GM08714 (cell line): Measurements from ENCODE around the gene IL1B.

Source experiments
- H3K4me3 ChIP-seq: fragments of 200-500 bp; sonication (Bioruptor generic); 2 replicates; pipeline ENCODE4 v1.5.1; 2014; ENCODE audit warnings: mild to moderate bottlenecking, low read length, inconsistent platforms
- ZNF274 ChIP-seq: IDR thresholded peaks from 2 replicates; pipeline ENCODE4 v1.6.1; 2012; ENCODE audit warnings: mild to moderate bottlenecking, low read depth, low read length

The IL1B gene

GRCh38 chr2:112811841-112812306 lies 24.7 kb downstream of the IL1B start:
- TF ChIP-seq ZNF274: no peak
- H3K4me3 ChIP-seq: no peak overlapping the region

GRCh38 chr2:112811276-112811831 lies 25.2 kb downstream of the IL1B start:
- no peak overlapping the region for H3K4me3 ChIP-seq
- TF ChIP-seq ZNF274: no peak

DNA sequence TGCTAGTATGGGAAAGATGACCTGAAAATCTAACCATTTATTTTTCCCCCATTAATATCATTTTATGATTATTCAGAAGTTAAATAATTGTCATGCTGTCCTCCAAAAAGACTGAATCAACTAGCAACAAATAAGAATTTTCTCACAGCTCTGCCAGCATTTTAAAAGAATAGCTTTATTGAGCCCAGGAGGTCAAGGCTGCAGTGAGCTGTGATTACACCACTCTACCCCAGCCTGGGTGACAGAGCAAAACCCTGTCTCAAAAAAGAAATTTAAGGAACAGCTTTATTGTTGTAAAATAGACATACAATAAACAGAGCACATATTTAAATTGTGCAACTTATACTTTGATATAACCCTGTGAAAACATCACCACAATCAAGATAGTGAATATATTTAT lies 27.5 kb downstream of the IL1B start:
- no peak for TF ChIP-seq ZNF274
- no peak overlapping the region for H3K4me3 ChIP-seq

GRCh38 chr2:112807233-112807807 lies 29.3 kb downstream of the IL1B start:
- H3K4me3 ChIP-seq: no peak overlapping the region
- no peak for TF ChIP-seq ZNF274

GRCh38 chr2:112805542-112805941 lies 31.0 kb downstream of the IL1B start:
- H3K4me3 ChIP-seq: no peak overlapping the region
- no peak for TF ChIP-seq ZNF274

- TF ChIP-seq ZNF274: no peak
- H3K4me3 ChIP-seq: no peak overlapping the region
These were observed 32.7 kb downstream of the IL1B start for GRCh38 chr2:112803691-112804521.

GRCh38 chr2:112800881-112801583 lies 35.5 kb downstream of the IL1B start:
- no peak overlapping the region for H3K4me3 ChIP-seq
- TF ChIP-seq ZNF274: no peak

DNA sequence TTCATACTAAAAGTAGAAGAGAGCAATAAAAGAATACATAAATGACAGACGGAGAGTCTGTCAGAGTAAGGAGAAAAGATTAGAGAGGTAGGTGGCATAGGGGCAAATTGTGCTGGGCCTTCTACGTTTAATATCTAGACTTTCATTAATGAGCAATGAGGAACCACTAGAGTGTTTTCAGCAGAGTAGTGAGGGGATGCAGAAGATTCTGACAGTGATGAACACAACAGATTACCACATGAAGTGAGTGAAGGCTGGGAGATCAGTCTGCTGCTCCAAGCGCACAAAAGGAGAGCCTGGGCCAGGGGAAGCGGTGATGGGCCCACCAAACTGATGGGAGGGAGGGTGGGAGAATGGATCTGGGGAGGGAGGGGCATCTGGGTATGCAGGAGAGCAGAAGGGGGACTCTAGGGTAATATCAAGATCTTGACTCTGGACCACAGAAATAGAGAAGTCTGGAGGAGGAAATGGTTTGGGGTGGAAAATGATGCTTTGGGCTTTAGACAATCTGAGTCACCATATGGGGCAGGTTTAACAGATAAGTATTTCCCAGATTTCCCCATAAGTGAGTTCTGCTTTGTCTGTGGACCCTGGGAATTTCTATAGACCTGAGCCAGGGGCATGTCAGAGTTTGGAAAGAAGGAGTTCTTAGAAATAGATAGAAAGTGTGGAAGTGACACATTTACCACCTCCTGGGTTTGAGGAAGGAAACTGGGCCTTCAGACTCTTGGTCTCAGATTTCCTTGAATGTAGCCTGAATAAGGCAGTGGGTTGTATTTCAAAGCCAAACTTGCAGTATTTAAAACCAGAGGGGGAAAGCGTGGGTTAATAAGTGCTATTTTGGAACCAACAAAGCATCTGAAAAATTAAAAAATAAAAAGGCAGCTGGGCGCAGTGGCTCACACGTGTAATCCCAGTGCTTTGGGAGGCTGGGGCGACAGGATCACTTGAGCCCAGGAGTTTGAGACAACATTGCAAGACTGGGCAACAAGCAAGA lies 37.3 kb downstream of the IL1B start:
- no peak overlapping the region for H3K4me3 ChIP-seq
- no peak for TF ChIP-seq ZNF274

DNA sequence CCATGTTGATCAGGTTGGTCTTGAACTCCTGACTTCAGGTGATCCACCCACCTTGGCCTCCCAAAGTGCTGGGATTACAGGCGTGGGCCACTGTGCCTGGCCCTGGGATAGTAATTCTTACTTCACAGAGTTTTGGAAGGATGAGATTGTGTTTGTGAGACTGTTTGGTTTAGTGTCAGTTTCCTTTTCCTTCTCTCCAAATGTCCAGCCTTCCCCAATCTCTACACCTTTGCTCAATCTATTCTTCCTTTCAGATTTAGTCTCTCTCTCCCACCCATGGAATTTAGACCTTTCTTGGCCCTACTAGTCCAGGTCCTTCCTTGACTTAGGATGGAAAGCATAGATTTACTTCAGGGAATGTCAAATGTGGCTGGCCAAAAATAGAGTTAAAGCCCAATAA lies 40.1 kb downstream of the IL1B start:
- no peak overlapping the region for H3K4me3 ChIP-seq
- no peak for TF ChIP-seq ZNF274

- no peak overlapping the region for H3K4me3 ChIP-seq
- TF ChIP-seq ZNF274: no peak
These were observed 40.8 kb downstream of the IL1B start for GRCh38 chr2:112795774-112796173.

- no peak overlapping the region for H3K4me3 ChIP-seq
- no peak for TF ChIP-seq ZNF274
These were observed 41.7 kb downstream of the IL1B start for GRCh38 chr2:112794841-112795240.

DNA sequence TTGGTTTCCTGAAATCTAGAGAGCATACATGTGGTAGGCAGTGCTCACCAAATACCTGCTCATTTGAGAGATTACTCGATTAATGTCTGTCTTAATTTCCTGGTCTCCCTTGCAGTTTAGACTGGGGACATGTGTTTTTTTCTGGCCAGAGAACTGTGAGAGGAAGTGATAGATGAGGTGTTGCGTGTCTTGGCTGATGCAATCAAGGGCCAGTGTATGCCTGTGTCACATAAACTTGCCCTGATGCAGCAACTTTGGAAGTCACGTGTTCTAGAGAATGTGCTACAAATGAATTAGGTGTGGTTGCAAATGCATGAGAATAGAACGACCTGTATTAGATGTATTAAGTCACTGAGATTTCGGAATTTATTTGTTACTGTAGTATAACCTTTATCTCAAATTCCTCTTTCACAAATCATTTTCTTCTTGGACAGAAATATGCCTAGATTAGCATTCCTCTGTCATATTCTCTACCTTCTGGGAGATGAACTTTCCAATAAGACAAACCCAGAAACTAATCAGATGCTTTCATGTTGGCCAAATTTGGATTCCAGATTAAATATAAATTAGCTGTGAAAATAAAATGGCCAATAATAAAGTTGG lies 42.3 kb downstream of the IL1B start:
- TF ChIP-seq ZNF274: no peak
- no peak overlapping the region for H3K4me3 ChIP-seq

GRCh38 chr2:112793449-112793978 lies 43.1 kb downstream of the IL1B start:
- H3K4me3 ChIP-seq: no peak overlapping the region
- no peak for TF ChIP-seq ZNF274
